AG04449 (cell line): ENCODE data around the gene GALK2.

Experiments
- CTCF ChIA-PET: fragments of 350-600 bp; formaldehyde crosslinking; extraction: SDS; loops from one replicate; lab custom pipeline; 2021; ENCODE audit warnings: antibody characterized with exemption; lab: Yijun Ruan, JAX
- POLR2A ChIA-PET: fragments of 400-600, 350-600 bp; formaldehyde crosslinking; extraction: SDS; loops from one replicate; lab custom pipeline; 2020; ENCODE audit warnings: antibody characterized with exemption, inconsistent platforms; lab: Yijun Ruan, JAX
- DNase-seq: peaks from one replicate; pipeline ENCODE4 v3.0.0-alpha.2; 2010; ENCODE audit warnings: low read depth, low spot score
- H3K4me3 ChIP-seq: 2 replicates; pipeline ENCODE4 v1.5.1; 2011; ENCODE audit warnings: low read depth, mild to moderate bottlenecking, control low read depth, low read length
- CTCF ChIP-seq: IDR thresholded peaks from one replicate; pipeline ENCODE4 v1.5.1; 2011; ENCODE audit warnings: mild to moderate bottlenecking, moderate library complexity, low read length, control low read depth, inconsistent platforms; ENCODE audit not compliant: insufficient read depth; ENCODE audit errors: missing control alignments

The GALK2 gene

GRCh38 chr15:49300856-49301255 is 130.8 kb downstream of the GALK2 start:
- ChIA-PET POLR2A (no interaction called here), CTCF (no interaction called here)
- DNase-seq, result no peak
- TF ChIP-seq CTCF, result no peak
- no peak overlapping the region for H3K4me3 ChIP-seq

- ChIA-PET POLR2A (no interaction called here), CTCF (interaction anchor here (0.9 kb wide), 1 partner anchor 121 kb away, joined by 3 read pairs; the partner anchor contains the start of gene FGF7)
- no peak for TF ChIP-seq CTCF
- H3K4me3 ChIP-seq, result no peak overlapping the region
- DNase-seq, result no peak
These were observed 131.5 kb downstream of the GALK2 start for GRCh38 chr15:49301562-49301961.

GRCh38 chr15:49303003-49303402 is 133.0 kb downstream of the GALK2 start:
- TF ChIP-seq CTCF, result no peak
- no peak for DNase-seq
- no peak overlapping the region for H3K4me3 ChIP-seq
- POLR2A ChIA-PET, result no interaction called here
- CTCF ChIA-PET, result interaction anchor here (1.2 kb wide), 1 partner anchor 7 kb away, joined by 3 read pairs; no protein-coding TSS in a partner anchor

GRCh38 chr15:49306551-49306950 is 136.5 kb downstream of the GALK2 start:
- no peak for DNase-seq
- ChIA-PET POLR2A (no interaction called here), CTCF (no interaction called here)
- no peak overlapping the region for H3K4me3 ChIP-seq
- no peak for TF ChIP-seq CTCF

GRCh38 chr15:49308686-49309085 is 138.6 kb downstream of the GALK2 start:
- CTCF ChIA-PET, result no interaction called here
- no peak for DNase-seq
- H3K4me3 ChIP-seq, result no peak overlapping the region
- POLR2A ChIA-PET, result no interaction called here
- TF ChIP-seq CTCF, result no peak

- no peak overlapping the region for H3K4me3 ChIP-seq
- ChIA-PET CTCF (no interaction called here), POLR2A (no interaction called here)
- no peak for DNase-seq
- no peak for TF ChIP-seq CTCF
These were observed 139.8 kb downstream of the GALK2 start for GRCh38 chr15:49309889-49310288.
